ENCODE results near the gene COX10. TPM values are rescaled to one million over a fixed set of nuclear protein-coding genes. Genes with fewer than 3 reads are reported as not detected.

Gene COX10
- total RNA-seq, 2 experiments from 2014 or later: 24.5 to 25.2 TPM

DNA sequence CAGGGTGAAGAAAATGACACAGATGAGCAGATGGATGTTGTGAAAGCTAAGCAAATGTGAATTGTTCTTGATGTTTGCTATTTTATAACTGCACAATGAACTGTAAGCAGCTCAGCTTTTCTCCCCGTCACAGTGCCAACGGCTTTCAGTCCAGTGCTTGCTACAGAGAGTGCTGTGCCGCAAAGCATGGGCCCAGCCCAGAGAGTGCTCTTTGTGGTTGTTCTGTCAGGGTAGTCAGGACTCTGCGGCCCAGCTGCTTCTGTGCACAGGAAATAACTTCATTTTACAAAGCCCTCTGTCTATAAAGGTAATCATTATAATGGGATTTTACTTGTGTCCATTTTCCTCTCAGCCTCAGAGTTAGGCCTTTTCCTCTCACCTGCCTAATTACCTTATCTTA lies 128.3 kb downstream of the COX10 start:
- peak overlapping the region; percentile 98 for H3K27ac Mint-ChIP-seq
- H3K9me3 Mint-ChIP-seq: no peaks in the 10 kb centered on the region
- H3K27me3 Mint-ChIP-seq: no peaks in the 10 kb centered on the region
- DNase-seq: peak; percentile 78
- ChIA-PET CTCF (interaction anchor here (1.0 to 7.5 kb wide), 3 partner anchors 17 to 106 kb away, joined by 3 to 74 read pairs (median 4); partner anchors contain the start of gene HS3ST3B1), POLR2A (interaction anchor here (0.5 to 8.2 kb wide), 9 partner anchors 9 to 129 kb away, joined by 3 to 194 read pairs (median 4); partner anchors contain the start of gene HS3ST3B1)
- peak overlapping the region; percentile 53 for H3K4me3 Mint-ChIP-seq
- peaks cover 89% of the 10 kb centered on the region for H3K4me1 Mint-ChIP-seq
- peaks cover 32% of the 10 kb centered on the region for H3K36me3 Mint-ChIP-seq (ENCODE audit: low read depth)

DNA sequence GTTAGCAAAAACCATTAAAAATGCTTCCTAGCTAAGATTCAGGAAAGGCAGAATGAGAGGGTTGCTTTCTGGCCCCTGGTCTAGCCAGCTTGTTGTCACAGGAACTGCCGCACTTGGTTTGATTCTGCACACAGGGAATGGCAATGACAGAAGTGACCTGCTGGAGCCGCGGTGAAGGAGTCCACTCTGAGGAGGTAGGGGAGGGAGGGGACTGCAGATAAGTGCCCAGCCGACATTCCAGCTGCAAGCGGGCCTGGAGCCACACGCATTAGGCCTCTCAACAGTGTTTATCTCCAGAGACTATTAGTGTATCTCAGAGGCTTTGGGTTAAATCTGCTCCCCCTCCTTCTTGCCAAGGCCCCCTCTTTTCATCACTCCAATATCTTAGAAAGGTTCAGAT lies 128.7 kb downstream of the COX10 start:
- ChIA-PET CTCF (interaction anchor here (1.0 to 7.5 kb wide), 3 partner anchors 16 to 106 kb away, joined by 3 to 74 read pairs (median 4); partner anchors contain the start of gene HS3ST3B1), POLR2A (interaction anchor here (1.0 to 8.2 kb wide), 7 partner anchors 9 to 129 kb away, joined by 3 to 194 read pairs (median 5); partner anchors contain the start of gene HS3ST3B1)
- Mint-ChIP-seq H3K4me3 (peak overlapping the region; percentile 53), H3K36me3 (ENCODE audit: low read depth) (peaks cover 32% of the 10 kb centered on the region), H3K27ac (peak overlapping the region; percentile 98), H3K27me3 (no peaks in the 10 kb centered on the region), H3K4me1 (peaks cover 91% of the 10 kb centered on the region), H3K9me3 (no peaks in the 10 kb centered on the region)
- DNase-seq: no peak

DNA sequence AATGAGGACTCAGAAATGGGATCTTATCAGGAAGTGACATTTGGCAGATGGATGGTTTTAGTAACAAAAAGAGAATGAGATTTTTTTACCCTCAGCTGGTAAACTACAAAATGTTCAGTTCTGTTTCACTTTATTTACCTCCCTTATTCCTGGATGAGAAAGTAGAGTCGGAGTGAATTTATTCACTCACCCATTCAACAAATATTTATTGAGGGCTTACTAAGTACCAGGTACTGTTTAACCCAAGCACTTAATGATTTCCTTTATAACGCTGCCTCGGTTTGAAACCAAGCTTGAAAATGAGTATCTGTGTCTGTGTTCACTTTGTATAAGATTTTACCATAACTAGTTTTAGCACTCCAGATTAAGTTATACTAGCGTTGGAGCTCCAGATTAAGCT lies 129.3 kb downstream of the COX10 start:
- H3K36me3 Mint-ChIP-seq (ENCODE audit: low read depth): peaks cover 32% of the 10 kb centered on the region
- no peak for DNase-seq
- peak overlapping the region; percentile 98 for H3K27ac Mint-ChIP-seq
- no peaks in the 10 kb centered on the region for H3K27me3 Mint-ChIP-seq
- peak overlapping the region; percentile 53 for H3K4me3 Mint-ChIP-seq
- ChIA-PET POLR2A (interaction anchor here (1.0 to 8.2 kb wide), 5 partner anchors 8 to 129 kb away, joined by 3 to 194 read pairs (median 4); partner anchors contain the start of gene HS3ST3B1), CTCF (interaction anchor here (0.6 to 7.5 kb wide), 3 partner anchors 102 to 797 kb away, joined by 3 to 74 read pairs (median 4); partner anchors contain the start of gene HS3ST3B1)
- H3K4me1 Mint-ChIP-seq: peaks cover 92% of the 10 kb centered on the region
- H3K9me3 Mint-ChIP-seq: no peaks in the 10 kb centered on the region

DNA sequence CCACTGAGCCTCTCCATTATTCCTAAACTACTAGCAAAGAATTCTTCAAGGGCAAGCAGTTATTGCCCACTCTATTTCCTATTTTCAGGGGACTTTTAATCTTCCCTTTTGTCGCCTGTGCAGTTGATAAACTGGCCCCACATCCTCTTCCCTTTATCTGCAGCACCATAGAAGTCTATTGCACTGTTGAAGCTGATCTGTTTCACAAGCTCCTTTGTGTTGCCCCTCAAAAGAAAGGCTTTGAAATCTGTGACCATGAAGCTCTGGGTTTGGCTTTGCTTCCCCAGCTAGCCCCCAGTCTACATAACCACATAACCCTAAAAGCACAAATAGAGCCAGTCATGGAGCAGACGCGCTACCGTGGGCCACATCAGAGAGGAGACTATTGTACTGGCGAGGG lies 130.3 kb downstream of the COX10 start:
- DNase-seq: no peak
- H3K36me3 Mint-ChIP-seq (ENCODE audit: low read depth): peaks cover 32% of the 10 kb centered on the region
- H3K9me3 Mint-ChIP-seq: no peaks in the 10 kb centered on the region
- CTCF ChIA-PET: interaction anchor here (7.5 kb wide), 1 partner anchor 101 kb away, joined by 74 read pairs; the partner anchor contains the start of gene HS3ST3B1
- peak overlapping the region; percentile 98 for H3K27ac Mint-ChIP-seq
- H3K4me1 Mint-ChIP-seq: peaks cover 99% of the 10 kb centered on the region
- peak overlapping the region; percentile 34 for H3K4me3 Mint-ChIP-seq
- no peaks in the 10 kb centered on the region for H3K27me3 Mint-ChIP-seq
- POLR2A ChIA-PET: interaction anchor here (0.6 to 8.2 kb wide), 2 partner anchors 86 to 101 kb away, joined by 4 to 194 read pairs; partner anchors contain the start of gene HS3ST3B1

DNA sequence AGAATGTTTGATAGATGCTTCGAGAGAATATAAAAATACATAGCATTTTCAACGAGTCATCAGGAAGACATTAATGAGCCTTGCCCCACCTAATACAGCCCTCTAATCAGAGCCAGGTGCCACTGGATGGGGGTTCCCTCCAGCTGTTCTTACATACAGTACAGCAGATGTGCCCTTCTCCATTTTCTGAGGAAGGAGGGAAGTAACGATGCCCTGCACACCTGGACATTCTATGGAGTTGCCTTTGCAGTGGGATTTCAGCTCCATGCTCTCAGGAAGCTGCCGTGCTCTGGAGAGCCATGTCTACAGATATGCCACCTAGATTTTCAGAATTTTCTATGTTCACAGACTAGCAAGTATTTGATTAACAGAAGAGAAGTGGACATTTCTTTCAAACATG lies 131.1 kb downstream of the COX10 start:
- Mint-ChIP-seq H3K36me3 (ENCODE audit: low read depth) (peaks cover 34% of the 10 kb centered on the region), H3K27ac (peak overlapping the region; percentile 98), H3K4me1 (peaks cover 99% of the 10 kb centered on the region), H3K9me3 (no peaks in the 10 kb centered on the region), H3K4me3 (no peak overlapping the region), H3K27me3 (no peaks in the 10 kb centered on the region)
- no peak for DNase-seq
- CTCF ChIA-PET: interaction anchor here (7.5 kb wide), 1 partner anchor 100 kb away, joined by 74 read pairs; the partner anchor contains the start of gene HS3ST3B1
- POLR2A ChIA-PET: interaction anchor here (0.8 to 8.2 kb wide), 6 partner anchors 44 to 122 kb away, joined by 4 to 194 read pairs (median 4); partner anchors contain the start of gene HS3ST3B1

DNA sequence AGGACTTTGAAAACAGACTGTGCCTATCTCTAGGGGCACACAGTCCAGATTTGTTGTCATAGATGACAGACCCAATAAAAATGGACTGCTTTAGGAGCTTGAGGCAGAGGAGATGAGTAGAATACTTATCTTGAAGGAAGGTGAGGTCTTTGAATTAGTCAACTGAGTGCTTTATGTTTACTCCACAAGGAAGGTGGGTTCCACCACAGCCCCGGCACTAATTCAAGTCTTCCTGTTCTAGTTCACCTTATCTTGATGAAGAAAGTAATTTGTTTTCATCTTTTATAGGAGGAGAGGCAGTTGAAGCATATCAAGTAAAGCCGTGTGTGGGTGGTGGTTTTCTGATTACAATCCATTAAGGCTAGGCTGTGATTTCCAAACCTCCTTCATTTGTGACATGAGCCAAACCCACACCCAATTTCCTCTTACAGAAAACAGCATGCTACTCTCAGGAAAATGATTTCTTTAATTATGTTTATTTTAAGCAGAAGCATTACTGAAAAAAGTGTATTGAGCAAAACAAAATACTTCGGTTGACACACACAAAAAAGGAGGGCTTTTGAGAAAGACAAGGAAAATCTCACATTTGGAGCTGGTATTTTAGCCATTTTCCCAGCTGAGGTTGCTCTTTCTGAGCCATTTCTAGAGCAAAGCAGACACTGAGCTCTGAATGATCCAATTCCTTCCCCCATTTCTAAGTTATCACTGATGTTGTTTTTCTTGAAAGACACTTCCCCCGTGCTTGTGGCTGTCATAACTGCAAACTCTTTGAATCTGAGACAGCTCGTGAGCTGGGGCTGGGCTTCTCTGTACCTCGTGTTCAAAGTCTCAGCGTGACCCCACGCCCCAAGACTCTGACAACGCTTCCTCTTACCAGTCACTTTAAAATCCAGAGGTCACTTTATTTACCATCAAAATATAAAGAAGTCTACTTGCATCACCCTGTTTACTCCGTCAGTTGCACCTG lies 132.0 kb downstream of the COX10 start:
- H3K27me3 Mint-ChIP-seq: no peaks in the 10 kb centered on the region
- peak; percentile 83 for DNase-seq
- peak overlapping the region; percentile 57 for H3K4me3 Mint-ChIP-seq
- H3K4me1 Mint-ChIP-seq: peaks cover 99% of the 10 kb centered on the region
- ChIA-PET POLR2A (interaction anchor here (0.8 to 8.2 kb wide), 9 partner anchors 10 to 227 kb away, joined by 3 to 194 read pairs (median 4); partner anchors contain the start of gene HS3ST3B1), CTCF (interaction anchor here (7.5 kb wide), 1 partner anchor 99 kb away, joined by 74 read pairs; the partner anchor contains the start of gene HS3ST3B1)
- peaks cover 32% of the 10 kb centered on the region for H3K36me3 Mint-ChIP-seq (ENCODE audit: low read depth)
- peak overlapping the region; percentile 98 for H3K27ac Mint-ChIP-seq
- H3K9me3 Mint-ChIP-seq: no peaks in the 10 kb centered on the region

DNA sequence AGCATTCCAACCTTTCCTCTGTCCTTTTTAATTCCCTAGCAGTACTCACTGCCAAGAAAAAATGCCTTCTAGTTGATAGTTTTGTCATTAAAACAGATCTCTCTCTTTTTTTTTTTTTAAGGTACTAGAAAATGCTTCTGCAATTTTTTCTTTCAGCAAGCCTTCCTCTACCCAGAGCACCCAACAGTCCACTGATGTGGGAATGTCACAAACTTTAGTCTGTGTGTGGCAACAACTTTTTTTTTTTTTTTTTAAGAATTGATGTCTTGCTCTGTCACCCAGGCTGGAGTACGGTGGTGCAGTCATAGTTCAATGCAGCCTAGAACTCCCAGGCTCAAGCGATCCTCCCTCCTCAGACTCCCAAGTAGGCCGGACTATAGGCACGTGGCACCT lies 132.7 kb downstream of the COX10 start:
- H3K4me1 Mint-ChIP-seq: peaks cover 97% of the 10 kb centered on the region
- H3K27ac Mint-ChIP-seq: peak overlapping the region; percentile 98
- no peaks in the 10 kb centered on the region for H3K9me3 Mint-ChIP-seq
- ChIA-PET CTCF (interaction anchor here (7.5 kb wide), 1 partner anchor 98 kb away, joined by 74 read pairs; the partner anchor contains the start of gene HS3ST3B1), POLR2A (interaction anchor here (0.9 to 8.2 kb wide), 7 partner anchors 11 to 227 kb away, joined by 3 to 194 read pairs (median 4); partner anchors contain the start of gene HS3ST3B1)
- H3K27me3 Mint-ChIP-seq: no peaks in the 10 kb centered on the region
- H3K4me3 Mint-ChIP-seq: peak overlapping the region; percentile 57
- DNase-seq: no peak
- H3K36me3 Mint-ChIP-seq (ENCODE audit: low read depth): peaks cover 28% of the 10 kb centered on the region

DNA sequence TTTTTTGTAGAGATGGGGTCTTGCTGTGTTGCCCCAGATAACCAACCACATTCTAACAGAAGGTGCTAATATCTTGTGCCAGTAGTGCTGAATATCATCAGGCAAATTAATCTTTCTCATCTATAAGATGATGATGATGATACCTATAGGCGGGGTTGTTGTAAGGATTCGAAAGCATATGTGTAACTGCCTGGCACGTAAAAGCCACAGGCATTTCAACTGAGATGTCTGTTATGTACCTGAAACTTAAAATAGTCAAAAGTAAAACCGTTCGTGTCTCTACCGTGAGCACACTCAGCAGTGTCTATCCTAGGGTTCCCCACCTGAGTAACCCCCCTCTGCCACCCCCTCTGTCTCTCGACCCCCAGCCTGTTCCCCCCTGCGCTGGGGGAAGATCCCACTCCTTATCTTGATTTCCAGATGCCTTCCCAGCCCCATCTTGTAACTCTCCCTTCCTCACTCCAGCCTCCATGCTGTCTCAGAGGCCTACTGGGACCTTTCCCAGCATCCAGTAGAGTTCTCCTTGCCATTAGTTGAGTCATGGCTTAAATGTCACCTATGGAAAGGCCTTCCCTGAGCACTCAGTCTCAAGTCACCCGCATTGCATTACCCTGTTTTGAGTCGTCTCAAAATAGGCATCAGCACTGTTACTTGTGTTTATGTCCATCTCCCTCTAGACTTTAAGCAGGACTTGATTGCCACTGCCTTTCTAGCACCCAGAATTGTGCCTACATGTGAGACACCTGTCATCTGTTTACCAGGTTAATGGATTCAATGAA lies 133.3 kb downstream of the COX10 start:
- ChIA-PET CTCF (interaction anchor here (0.7 to 1.4 kb wide), 11 partner anchors 13 to 1185 kb away, joined by 3 to 9 read pairs (median 3); partner anchors contain the start of genes ELAC2 and HS3ST3B1), POLR2A (interaction anchor here (0.9 to 1.4 kb wide), 7 partner anchors 82 to 155 kb away, joined by 3 to 35 read pairs (median 4); partner anchors contain the start of gene HS3ST3B1)
- Mint-ChIP-seq H3K27me3 (no peaks in the 10 kb centered on the region), H3K4me3 (peak overlapping the region; percentile 31), H3K4me1 (peaks cover 97% of the 10 kb centered on the region), H3K27ac (peak overlapping the region; percentile 98), H3K9me3 (no peaks in the 10 kb centered on the region), H3K36me3 (ENCODE audit: low read depth) (peaks cover 32% of the 10 kb centered on the region)
- DNase-seq: no peak

DNA sequence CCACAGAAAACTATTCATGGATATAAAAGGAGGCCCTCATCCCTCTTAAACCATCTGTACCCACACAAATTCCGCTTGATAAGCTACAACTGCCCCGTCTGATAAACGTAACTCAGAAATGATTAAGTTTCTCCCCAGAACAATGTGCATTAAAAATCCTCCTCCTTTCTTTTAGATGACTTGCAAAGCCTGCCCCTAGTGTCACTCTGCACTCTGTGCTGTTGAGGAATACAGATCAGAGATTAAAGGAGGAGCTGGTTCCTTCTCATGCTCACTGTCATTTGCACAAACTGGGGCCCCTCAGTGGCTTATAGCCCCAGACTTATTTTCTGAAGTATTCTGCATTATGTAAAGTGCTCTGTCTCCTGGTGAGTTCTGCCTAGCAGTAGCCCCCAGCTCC lies 134.1 kb downstream of the COX10 start:
- H3K4me1 Mint-ChIP-seq: peaks cover 95% of the 10 kb centered on the region
- H3K27me3 Mint-ChIP-seq: no peaks in the 10 kb centered on the region
- peaks cover 37% of the 10 kb centered on the region for H3K36me3 Mint-ChIP-seq (ENCODE audit: low read depth)
- ChIA-PET CTCF (interaction anchor here (0.7 to 1.4 kb wide), 11 partner anchors 12 to 1185 kb away, joined by 3 to 9 read pairs (median 3); partner anchors contain the start of genes ELAC2 and HS3ST3B1), POLR2A (interaction anchor here (0.9 to 1.4 kb wide), 8 partner anchors 83 to 156 kb away, joined by 3 to 35 read pairs (median 4); partner anchors contain the start of gene HS3ST3B1)
- H3K9me3 Mint-ChIP-seq: no peaks in the 10 kb centered on the region
- no peak overlapping the region for H3K4me3 Mint-ChIP-seq
- H3K27ac Mint-ChIP-seq: peak overlapping the region; percentile 98
- DNase-seq: peak; percentile 55

DNA sequence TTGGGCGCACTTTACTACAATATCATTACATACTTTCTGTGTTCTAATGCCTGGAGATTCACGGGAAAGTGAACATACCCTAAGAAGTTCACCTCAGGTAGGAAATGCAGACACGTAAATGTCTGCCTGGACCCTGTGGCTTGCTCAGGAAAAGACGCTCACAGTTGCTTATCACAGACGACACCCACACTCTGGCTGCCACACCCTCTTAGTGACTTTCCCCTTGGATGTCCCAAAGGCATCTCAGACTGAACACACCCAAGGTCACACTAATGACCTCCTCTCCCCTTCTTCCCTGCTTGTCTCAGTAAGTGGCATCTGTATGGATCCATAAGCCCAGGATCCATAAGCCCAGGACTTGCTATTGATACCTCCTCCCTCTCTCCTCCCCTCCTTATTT lies 134.8 kb downstream of the COX10 start:
- CTCF ChIA-PET: interaction anchor here (1.0 to 1.4 kb wide), 6 partner anchors 85 to 138 kb away, joined by 3 to 9 read pairs (median 4); partner anchors contain the start of gene HS3ST3B1
- Mint-ChIP-seq H3K27ac (peak overlapping the region; percentile 98), H3K4me1 (peaks cover 91% of the 10 kb centered on the region), H3K27me3 (no peaks in the 10 kb centered on the region), H3K9me3 (no peaks in the 10 kb centered on the region), H3K36me3 (ENCODE audit: low read depth) (peaks cover 36% of the 10 kb centered on the region), H3K4me3 (no peak overlapping the region)
- POLR2A ChIA-PET: interaction anchor here (1.1 to 1.4 kb wide), 6 partner anchors 84 to 157 kb away, joined by 3 to 35 read pairs (median 4); partner anchors contain the start of gene HS3ST3B1
- no peak for DNase-seq

DNA sequence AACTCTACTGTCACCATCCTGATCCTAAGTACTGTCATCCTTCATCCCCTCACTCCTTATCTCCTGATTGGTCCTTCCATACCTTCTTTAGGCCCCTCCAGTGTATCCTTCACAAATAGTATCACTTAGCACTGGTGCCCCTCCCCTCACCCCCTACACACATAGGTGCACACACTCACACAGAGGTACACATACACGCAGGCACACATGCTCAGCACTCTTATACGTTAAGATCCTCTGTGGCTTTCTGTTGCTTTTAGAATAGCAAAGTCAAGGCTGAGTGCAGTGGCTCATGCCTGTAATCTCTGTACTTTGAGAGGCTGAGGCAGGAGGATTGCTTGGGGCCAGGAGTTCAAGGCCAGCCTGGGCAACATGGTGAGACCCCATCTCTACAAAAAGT lies 135.2 kb downstream of the COX10 start:
- no peaks in the 10 kb centered on the region for H3K9me3 Mint-ChIP-seq
- no peak for DNase-seq
- ChIA-PET CTCF (interaction anchor here (2.1 kb wide), 1 partner anchor 97 kb away, joined by 8 read pairs; the partner anchor contains the start of gene HS3ST3B1), POLR2A (interaction anchor here (0.6 to 3.4 kb wide), 2 partner anchors 93 to 97 kb away, joined by 3 to 23 read pairs; partner anchors contain the start of gene HS3ST3B1)
- H3K4me3 Mint-ChIP-seq: peak overlapping the region; percentile 26
- H3K4me1 Mint-ChIP-seq: peaks cover 87% of the 10 kb centered on the region
- no peaks in the 10 kb centered on the region for H3K27me3 Mint-ChIP-seq
- H3K36me3 Mint-ChIP-seq (ENCODE audit: low read depth): peaks cover 36% of the 10 kb centered on the region
- peak overlapping the region; percentile 98 for H3K27ac Mint-ChIP-seq
